Fibroblast of mammary gland (primary cell): Measurements from ENCODE around the gene ACTL10.

ENCODE experiments used
- DNase-seq: peaks from one replicate; pipeline ENCODE4 v3.0.0-alpha.2; 2010; ENCODE audit warnings: low read depth
- H3K4me3 ChIP-seq: 2 replicates; pipeline ENCODE4 v1.5.1; 2011; ENCODE audit warnings: low read depth, mild to moderate bottlenecking, low read length, moderate library complexity; ENCODE audit not compliant: control insufficient read depth
- CTCF ChIP-seq: conservative IDR thresholded peaks from 2 replicates; pipeline ENCODE4 v1.5.1; 2011; ENCODE audit warnings: low read depth, low read length, inconsistent platforms; ENCODE audit not compliant: control insufficient read depth, insufficient read depth

ACTL10 gene

DNA sequence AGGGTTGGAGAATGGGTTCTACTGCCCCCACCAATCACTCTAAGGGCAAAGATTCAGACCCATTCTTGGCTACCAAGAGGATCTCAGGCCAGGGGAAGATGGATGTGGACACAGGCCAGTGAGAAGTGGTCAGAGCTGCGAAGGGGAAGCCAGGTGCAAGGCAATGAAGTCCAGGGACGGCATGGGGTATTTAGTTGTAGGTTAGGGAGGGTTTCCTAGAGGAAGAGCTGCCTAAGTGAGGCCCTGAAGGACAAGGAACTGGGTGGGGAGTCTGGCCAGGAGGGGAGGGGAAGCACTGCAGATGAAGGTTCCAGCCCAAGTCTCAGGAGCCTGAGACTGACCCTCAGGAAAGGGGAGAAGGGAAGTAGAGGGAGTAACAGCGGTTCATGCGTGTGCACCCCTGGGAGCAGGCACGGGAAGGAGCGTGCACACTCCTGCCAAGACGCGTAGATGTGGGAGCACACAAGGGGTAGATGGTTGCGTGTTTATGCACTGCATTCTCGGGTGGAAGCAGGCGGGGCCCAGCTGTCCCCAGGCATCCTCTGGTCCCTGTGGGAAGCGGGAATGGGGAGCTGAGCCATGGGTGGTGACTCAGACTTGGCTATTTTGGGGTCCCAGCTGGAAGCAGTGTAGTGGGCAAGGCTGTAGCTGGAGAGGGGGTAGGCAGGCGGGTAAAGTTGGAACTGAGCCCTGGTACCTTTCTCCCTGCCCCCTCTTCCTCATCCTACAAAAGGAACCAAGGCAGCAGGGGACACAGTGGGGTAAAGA, 3.3 kb downstream of the ACTL10 start:
- TF ChIP-seq CTCF, result no peak
- no peak for DNase-seq
- H3K4me3 ChIP-seq, result no peak overlapping the region

- no peak for DNase-seq
- no peak overlapping the region for H3K4me3 ChIP-seq
- no peak for TF ChIP-seq CTCF
Observed at GRCh38 chr20:33670715-33671499, 4.2 kb downstream of the ACTL10 start.

DNA sequence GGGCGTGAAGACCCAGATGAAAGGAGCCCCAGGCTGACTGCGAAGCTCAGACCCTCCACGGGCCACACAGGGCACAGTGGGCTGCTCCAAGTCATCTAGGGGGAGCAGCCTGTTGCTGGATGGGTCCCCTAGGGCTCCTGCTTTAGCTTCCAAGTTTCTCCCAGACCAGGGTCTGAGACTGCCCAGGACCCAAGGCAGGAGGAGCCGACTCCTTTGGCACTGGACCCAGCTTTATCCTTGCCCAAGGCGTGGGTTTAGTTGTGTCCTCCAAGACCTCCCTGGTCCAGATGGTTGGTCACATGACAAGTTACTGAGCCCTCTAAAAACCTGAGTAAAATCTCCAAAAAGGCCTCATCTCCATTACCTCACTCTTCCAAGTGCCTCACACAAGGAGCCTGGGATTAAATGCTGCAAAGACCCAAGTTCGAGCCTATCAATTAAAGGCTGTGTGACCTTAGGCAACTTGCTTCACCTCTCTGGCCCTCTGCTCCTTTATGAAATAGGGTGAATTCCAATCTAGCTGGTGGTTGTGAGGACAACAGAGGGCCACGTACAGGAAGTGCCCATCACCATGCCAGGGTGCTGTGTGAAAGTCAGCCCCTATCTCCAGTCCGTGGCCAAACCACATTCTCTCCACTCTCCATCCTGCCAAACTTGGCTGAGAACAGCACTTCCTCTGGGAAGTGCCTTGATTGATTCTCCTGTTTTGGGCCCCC, 5.0 kb downstream of the ACTL10 start:
- no peak for TF ChIP-seq CTCF
- H3K4me3 ChIP-seq, result no peak overlapping the region
- DNase-seq, result no peak

DNA sequence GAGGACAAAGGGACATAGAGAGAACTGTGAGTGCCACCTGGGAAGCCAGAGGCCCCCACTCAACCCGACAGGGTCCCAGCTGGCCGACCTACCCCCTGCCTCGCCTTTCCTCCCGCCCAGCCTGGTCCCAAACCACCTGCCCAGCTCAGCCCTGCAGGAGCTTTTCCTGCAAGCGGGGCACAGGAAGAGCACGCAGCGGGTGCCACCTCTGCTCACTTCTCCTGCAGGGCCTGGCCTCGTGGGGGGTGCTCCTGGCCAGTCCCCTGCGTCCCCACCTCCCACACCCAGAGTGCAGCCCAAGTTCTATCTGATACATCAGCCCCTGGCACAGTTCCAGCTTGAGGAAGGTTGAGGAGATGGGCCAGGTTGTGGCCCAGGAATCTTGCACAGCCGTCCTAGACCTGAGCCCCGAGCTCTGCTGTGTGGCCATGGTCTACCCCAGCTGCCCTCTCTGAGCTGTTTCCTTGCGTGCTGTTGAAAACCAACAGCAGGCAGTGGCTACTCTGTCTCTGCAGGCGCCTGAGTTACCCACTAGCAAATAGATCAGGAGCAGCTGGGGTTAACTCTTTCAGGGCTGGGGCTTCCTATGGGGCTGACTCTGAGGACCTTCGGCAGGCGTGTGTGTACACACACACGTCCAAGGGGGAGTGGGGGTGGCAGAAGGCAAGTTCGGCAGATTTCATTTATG, 5.8 kb downstream of the ACTL10 start:
- DNase-seq, result peak; percentile 18
- TF ChIP-seq CTCF, result no peak
- H3K4me3 ChIP-seq, result peak overlapping the region; percentile 76

- H3K4me3 ChIP-seq, result peak overlapping the region; percentile 76
- no peak for TF ChIP-seq CTCF
- no peak for DNase-seq
Observed at GRCh38 chr20:33673114-33673409, 6.3 kb downstream of the ACTL10 start.
